H1 (cell line): ENCODE results near the gene CRAT. TPM values are rescaled to one million over a fixed set of nuclear protein-coding genes. Genes with fewer than 3 reads are reported as not detected.

Experiments
- BACH1 ChIP-seq: IDR thresholded peaks from 2 replicates; pipeline ENCODE4 v1.6.1; 2012; ENCODE audit warnings: low read length, improper control_type of control experiment
- BRCA1 ChIP-seq: IDR thresholded peaks from 2 replicates; pipeline ENCODE4 v1.6.1; 2012; ENCODE audit warnings: low read depth, low read length, improper control_type of control experiment
- EP300 ChIP-seq, 2 experiments: IDR thresholded peaks; 1 replicate in 1 of 2; 2 replicates in 1 of 2; pipeline ENCODE4 v1.6.1; 2011 to 2012; ENCODE audit warnings: low read depth in 2 of 2, low read length in 2 of 2, mild to moderate bottlenecking in 2 of 2, borderline replicate concordance in 1 of 2, inconsistent platforms in 1 of 2, moderate library complexity in 1 of 2
- KDM4A ChIP-seq: IDR thresholded peaks from one replicate; pipeline ENCODE4 v1.7.1; 2012; ENCODE audit warnings: low read depth, mild to moderate bottlenecking, moderate library complexity, low read length, inconsistent platforms; ENCODE audit not compliant: severe bottlenecking
- polyA plus RNA-seq, 7 experiments: library from polyadenylated mRNA; depleted of rRNA in 3 of 7; stranded (reverse) in 5 of 7; unstranded in 2 of 7; fragments of >200 nt in 5 of 7; fragments of 200-250 nt in 2 of 7; gene quantifications; 1 replicate in 5 of 7; 2 replicates in 1 of 7; 4 replicates in 1 of 7; pipeline versions ENCODE4 v1.2.1 to v1.2.3, GENCODE V29; 2011 to 2013; ENCODE audit warnings: missing spikeins in 2 of 7, mixed read lengths in 2 of 7
- total RNA-seq: library from RNA; stranded (reverse); fragmentation: NEBNext Ultra II Directional; extraction: Animal tissue kit (Norgen Biotek cat#: 25700); gene quantifications from 2 replicates; pipeline ENCODE4 v1.2.1, GENCODE V29; 2021

The CRAT gene
- total and polyA plus RNA-seq, 2 of the 8 experiments (the other 6 are each of a cell fraction or from before 2014, with no cell fraction given) = 8.2 to 17.3 TPM

DNA sequence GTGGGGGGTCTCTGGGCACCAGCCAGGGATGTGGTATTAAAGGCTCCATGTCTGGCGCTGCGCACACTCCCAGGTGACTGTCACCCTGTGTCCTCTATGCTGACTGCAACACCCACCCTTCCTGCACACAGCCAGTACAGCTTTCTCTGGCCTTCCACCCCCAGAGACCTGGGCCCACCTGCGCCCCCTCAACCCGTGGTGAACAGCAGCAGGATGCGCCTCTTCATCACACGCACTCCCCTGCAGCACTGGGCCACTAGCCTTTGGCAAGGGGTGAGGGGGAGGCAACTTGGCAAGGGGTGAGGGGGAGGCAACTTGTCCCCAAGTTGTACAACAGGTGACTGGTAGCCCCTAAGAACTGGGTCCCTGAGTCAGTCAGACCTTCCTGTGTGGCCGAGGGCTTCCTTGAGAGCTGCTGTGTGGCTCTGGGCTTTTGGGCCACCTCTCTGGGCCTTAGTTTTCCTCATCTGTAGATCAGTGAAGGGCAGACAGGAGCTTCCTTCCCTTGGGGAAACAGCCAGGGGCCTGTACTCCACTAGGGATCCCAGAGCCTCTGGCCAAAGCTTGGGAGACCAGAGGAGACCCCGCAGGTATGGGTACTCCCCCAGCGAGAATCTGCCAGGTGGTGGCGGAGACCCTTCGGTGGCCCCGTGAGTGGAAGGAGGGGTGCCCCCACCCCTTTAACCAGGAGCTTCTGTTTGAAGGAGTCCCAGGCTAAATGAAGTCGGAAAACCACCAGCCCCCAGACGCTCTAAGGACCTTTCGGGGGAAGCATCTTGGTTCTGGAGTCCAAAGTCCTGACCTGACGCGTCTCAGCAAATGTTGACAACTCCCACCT lies 4.5 kb downstream of the CRAT start (continued):
- TF ChIP-seq KDM4A = no peak
- TF ChIP-seq BACH1 = no peak
- TF ChIP-seq BRCA1 = no peak
- no peak for TF ChIP-seq EP300 (IDR thresholded peaks at IDR 0.05; ENCODE audit: borderline replicate concordance in 1 of 2, low read depth in 2 of 2, low read length in 2 of 2)
